HUES6 (cell line): Measurements from ENCODE around the gene SLC38A6.

Source experiments
- H3K27ac ChIP-seq: 2 replicates; pipeline ENCODE4 v1.7.0; 2013; ENCODE audit warnings: low read depth, mild to moderate bottlenecking, low read length, inconsistent platforms
- H3K27me3 ChIP-seq: 2 replicates; pipeline ENCODE4 v1.6.1; 2013; ENCODE audit warnings: low read length; ENCODE audit not compliant: control insufficient read depth, insufficient read depth
- H3K36me3 ChIP-seq: 2 replicates; pipeline ENCODE4 v1.6.1; 2013; ENCODE audit warnings: low read length; ENCODE audit not compliant: control insufficient read depth, insufficient read depth
- H3K4me1 ChIP-seq: 2 replicates; pipeline ENCODE4 v1.6.1; 2013; ENCODE audit warnings: low read length; ENCODE audit not compliant: control insufficient read depth, insufficient read depth
- H3K4me3 ChIP-seq: 2 replicates; pipeline ENCODE4 v1.5.1; 2013; ENCODE audit warnings: low read depth, low read length
- H3K9ac ChIP-seq: one replicate; pipeline ENCODE4 v1.6.1; 2013; ENCODE audit warnings: mild to moderate bottlenecking, low read length
- H3K9me3 ChIP-seq: 2 replicates; pipeline ENCODE4 v1.6.1; 2013; ENCODE audit warnings: low read depth, low read length; ENCODE audit not compliant: control insufficient read depth, insufficient read depth

SLC38A6 gene

DNA sequence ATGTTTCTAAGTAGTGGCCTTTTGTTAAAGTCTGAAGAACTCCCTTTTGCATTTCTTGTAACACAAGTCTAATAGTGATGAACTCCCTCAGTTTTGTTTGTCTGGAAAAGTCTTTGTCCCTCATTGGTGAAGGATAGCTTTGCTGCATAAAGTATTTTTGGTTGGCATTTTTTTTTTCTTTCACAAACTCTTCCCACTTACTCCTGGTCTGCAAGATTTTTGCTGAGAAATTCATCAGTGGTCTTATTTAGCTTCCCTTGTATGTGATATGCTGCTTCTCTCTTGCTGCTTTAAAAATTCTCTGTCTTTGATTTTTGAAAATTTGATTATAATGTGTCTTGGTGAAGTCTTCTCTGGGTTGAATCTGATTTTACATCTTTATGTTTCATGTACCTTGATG is 22.9 kb upstream of the SLC38A6 start:
- Histone ChIP-seq H3K27me3 (no peaks in the 10 kb centered on the region), H3K9ac (no peak overlapping the region), H3K36me3 (no peaks in the 10 kb centered on the region), H3K27ac (no peak overlapping the region), H3K4me1 (no peaks in the 10 kb centered on the region), H3K4me3 (no peak overlapping the region), H3K9me3 (peaks cover 32% of the 10 kb centered on the region)

DNA sequence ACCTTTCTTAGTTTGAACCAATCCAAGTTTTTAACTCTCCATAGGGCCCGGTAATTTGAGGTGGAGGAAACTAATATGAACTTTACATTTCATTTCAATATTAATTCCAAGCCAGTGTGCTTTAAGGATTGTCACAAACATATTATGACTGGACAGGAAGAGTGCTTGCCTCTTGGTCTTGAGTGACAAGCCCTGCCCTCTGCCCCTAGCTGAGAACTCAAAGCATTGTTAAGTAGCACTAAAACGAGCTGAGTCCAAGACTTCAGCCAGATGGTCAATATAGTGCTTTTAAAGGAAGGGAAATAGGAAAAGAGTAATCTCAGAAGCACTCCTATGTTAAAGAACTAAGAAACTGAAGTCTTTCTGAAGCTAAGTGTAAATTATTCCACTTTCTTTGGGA is 17.3 kb upstream of the SLC38A6 start:
- Histone ChIP-seq H3K27me3 (no peaks in the 10 kb centered on the region), H3K4me3 (no peak overlapping the region), H3K36me3 (no peaks in the 10 kb centered on the region), H3K4me1 (no peaks in the 10 kb centered on the region; the same call in 1 of the 2 replicates), H3K27ac (no peak overlapping the region), H3K9me3 (peaks cover 4% of the 10 kb centered on the region; the same call in 1 of the 2 replicates), H3K9ac (no peak overlapping the region)

DNA sequence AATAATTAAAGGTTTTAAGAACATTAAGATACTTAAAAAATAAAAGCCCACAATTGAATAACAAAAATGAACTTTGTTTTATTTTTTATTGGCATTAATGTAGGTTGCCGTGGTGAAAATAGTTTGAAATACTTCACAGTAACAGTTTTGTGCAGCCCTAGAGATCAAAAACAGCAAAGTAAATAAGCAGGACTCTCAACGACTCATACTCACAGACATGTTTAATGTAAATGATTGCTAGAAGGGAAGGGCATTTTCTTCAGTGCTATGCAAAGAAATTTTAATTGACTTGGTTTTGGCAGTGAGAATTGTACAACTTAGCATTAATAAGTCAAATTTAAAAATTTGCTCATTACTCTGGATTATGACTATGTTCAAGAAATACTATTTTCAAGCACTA is 16.1 kb upstream of the SLC38A6 start:
- Histone ChIP-seq H3K9me3 (no peaks in the 10 kb centered on the region), H3K4me1 (no peaks in the 10 kb centered on the region; the same call in 1 of the 2 replicates), H3K4me3 (no peak overlapping the region), H3K27me3 (no peaks in the 10 kb centered on the region), H3K27ac (no peak overlapping the region), H3K9ac (no peak overlapping the region), H3K36me3 (no peaks in the 10 kb centered on the region)

DNA sequence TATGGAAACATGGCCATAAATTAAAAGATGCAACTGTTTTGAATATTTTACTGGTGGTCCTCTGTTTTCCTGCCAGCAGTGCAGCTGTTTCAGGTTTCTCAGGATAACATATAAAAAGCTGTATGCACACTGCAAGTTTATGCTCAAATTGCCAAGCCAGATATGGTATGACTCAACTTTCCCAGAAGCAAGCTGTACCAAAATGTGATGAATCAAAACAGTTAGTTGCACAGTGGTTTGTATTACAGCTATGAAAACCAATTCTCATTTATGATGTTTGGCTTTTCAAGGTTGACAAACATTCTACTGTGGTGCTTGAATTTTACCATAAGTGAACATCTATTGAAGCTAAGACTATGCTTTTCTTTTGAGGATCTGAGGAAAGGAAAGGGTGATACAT is 15.6 kb upstream of the SLC38A6 start:
- H3K4me1 ChIP-seq: no peaks in the 10 kb centered on the region; the same call in 1 of the 2 replicates

DNA sequence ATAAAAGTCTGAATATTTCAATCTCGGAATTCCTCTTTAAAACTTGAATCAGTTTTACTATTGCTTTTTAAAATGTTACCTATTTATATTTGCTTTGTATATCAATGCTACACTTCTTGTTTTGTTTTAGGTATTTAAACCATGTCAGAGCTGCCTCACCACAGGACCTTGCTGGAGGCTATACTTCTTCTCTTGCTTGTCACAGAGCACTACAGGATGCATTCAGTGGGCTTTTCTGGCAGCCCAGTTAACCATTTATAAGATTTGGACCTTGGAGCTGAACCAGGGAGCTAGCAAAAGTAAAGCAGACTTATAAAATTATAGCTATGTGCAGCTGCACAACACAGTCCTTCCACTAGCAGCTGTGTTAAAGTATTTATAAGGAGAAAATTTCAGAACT is 12.9 kb upstream of the SLC38A6 start:
- no peak overlapping the region for H3K27ac ChIP-seq
- H3K4me3 ChIP-seq: no peak overlapping the region
- peaks cover 2% of the 10 kb centered on the region; the same call in 1 of the 2 replicates for H3K36me3 ChIP-seq
- H3K27me3 ChIP-seq: no peaks in the 10 kb centered on the region
- no peaks in the 10 kb centered on the region; the same call in 1 of the 2 replicates for H3K4me1 ChIP-seq
- H3K9ac ChIP-seq: no peak overlapping the region
- H3K9me3 ChIP-seq: no peaks in the 10 kb centered on the region

More for the DNA sequence above, 15.6 kb upstream of the SLC38A6 start:
- Histone ChIP-seq H3K27me3 (no peaks in the 10 kb centered on the region), H3K9me3 (no peaks in the 10 kb centered on the region), H3K27ac (no peak overlapping the region), H3K4me3 (no peak overlapping the region), H3K9ac (no peak overlapping the region), H3K36me3 (no peaks in the 10 kb centered on the region)

DNA sequence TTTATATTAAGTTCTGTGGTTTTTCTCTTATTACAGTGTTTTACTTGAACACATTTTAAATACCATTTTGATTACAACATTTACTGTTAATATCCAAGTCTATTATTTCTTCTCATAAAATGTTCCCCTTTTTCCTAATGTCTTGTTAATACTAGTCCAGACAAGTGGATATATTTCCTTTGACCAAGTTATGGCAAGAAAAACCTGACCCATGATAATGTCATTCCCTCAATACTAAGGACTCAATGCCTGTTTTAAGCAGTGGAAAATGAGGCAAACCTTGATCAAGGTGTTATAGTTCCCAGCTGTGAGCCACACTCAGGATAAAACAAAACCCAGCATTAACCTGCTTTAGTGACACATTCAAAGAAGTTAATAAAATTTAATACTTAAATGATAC is 12.4 kb upstream of the SLC38A6 start:
- H3K27ac ChIP-seq: no peak overlapping the region
- peaks cover 7% of the 10 kb centered on the region; the same call in 1 of the 2 replicates for H3K36me3 ChIP-seq
- no peak overlapping the region for H3K9ac ChIP-seq
- H3K27me3 ChIP-seq: no peaks in the 10 kb centered on the region
- no peaks in the 10 kb centered on the region; the same call in 1 of the 2 replicates for H3K4me1 ChIP-seq
- H3K4me3 ChIP-seq: no peak overlapping the region
- no peaks in the 10 kb centered on the region for H3K9me3 ChIP-seq

DNA sequence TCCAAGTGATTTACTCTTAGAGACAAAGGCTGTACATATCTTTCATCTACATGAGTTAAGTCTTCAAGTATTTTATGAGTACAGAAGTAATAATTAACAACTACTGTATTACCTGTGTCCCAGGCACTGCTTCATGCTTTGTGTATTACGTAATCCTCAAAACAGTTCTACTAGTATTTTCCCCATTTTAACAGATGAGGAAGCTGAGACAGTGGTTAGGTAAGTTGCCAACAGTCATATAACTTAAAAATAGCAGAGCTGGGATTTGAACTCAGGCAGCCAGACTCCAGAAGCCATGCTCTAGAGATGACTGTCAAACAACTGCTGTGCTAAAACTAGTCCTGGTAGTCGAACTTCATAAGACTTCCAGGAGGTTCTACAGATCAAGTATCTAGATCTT is 10.9 kb upstream of the SLC38A6 start:
- no peaks in the 10 kb centered on the region for H3K27me3 ChIP-seq
- no peak overlapping the region for H3K9ac ChIP-seq
- H3K27ac ChIP-seq: no peak overlapping the region
- no peaks in the 10 kb centered on the region for H3K9me3 ChIP-seq
- H3K36me3 ChIP-seq: peaks cover 19% of the 10 kb centered on the region
- H3K4me1 ChIP-seq: no peaks in the 10 kb centered on the region
- H3K4me3 ChIP-seq: no peak overlapping the region

DNA sequence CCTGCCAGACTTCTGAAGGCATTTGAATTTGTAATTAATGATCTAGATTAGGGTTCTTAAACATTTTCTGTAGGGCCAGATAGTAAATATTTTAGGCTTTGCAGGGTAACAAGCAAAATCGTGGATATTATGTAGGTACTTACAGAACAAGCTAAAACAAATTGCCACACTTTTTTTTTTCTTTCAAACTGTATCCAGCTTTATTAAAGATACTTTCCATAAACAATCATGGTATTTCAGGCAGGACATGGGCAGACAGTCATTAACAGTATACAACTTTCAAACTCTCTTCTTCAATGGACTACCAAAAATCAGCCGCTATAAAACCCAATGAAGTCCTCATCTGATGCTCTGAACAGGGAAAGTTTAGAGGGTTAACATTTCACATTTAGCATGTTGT is 9.8 kb upstream of the SLC38A6 start:
- Histone ChIP-seq H3K9ac (no peak overlapping the region), H3K9me3 (no peaks in the 10 kb centered on the region), H3K4me1 (no peaks in the 10 kb centered on the region), H3K4me3 (no peak overlapping the region), H3K27me3 (no peaks in the 10 kb centered on the region), H3K27ac (no peak overlapping the region), H3K36me3 (peaks cover 26% of the 10 kb centered on the region)

DNA sequence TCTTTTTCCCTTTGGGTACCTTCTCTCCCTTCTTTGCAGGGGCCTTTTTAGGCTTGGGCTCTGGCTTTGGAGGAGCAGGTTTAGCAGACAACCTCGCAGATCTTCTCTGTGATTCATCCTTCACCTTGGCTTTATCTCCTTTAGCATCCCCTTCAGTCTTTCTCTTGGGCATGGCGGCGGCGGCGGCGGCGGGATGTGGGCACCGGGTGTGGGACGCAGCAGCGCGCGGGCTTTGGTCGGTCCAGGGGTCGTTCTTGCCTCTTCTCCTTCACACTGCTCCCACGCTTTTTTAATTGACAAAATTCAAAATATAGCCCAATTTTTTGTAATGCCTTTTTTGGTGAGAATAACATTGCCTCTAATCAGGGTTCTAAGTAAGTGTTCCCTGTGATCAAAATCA is 8.8 kb upstream of the SLC38A6 start:
- H3K27me3 ChIP-seq: no peaks in the 10 kb centered on the region
- H3K9ac ChIP-seq: no peak overlapping the region
- no peaks in the 10 kb centered on the region for H3K9me3 ChIP-seq
- H3K4me3 ChIP-seq: no peak overlapping the region
- no peak overlapping the region for H3K27ac ChIP-seq
- H3K4me1 ChIP-seq: no peaks in the 10 kb centered on the region
- H3K36me3 ChIP-seq: peaks cover 33% of the 10 kb centered on the region

DNA sequence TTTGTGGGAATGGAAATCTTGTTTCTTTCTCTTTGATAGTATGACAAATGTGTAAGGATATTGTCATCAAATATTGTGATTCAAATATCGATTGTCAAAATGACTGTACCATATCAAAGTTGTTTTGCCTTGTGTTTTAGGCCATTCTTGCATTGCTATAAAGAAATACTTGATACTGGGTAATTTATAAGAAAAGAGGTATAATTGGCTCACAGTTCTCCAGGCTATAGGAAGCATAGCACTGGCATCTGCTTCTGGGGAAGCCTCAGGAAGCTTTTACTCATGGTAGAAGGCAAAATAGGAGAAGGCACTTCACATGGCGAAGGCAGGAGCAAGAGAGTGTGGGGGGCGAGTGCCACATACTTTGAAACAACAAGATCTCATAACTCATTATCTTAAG is 8.0 kb upstream of the SLC38A6 start:
- Histone ChIP-seq H3K9ac (no peak overlapping the region), H3K4me3 (no peak overlapping the region), H3K27me3 (no peaks in the 10 kb centered on the region), H3K9me3 (no peaks in the 10 kb centered on the region), H3K36me3 (peaks cover 36% of the 10 kb centered on the region), H3K4me1 (no peaks in the 10 kb centered on the region), H3K27ac (no peak overlapping the region)

DNA sequence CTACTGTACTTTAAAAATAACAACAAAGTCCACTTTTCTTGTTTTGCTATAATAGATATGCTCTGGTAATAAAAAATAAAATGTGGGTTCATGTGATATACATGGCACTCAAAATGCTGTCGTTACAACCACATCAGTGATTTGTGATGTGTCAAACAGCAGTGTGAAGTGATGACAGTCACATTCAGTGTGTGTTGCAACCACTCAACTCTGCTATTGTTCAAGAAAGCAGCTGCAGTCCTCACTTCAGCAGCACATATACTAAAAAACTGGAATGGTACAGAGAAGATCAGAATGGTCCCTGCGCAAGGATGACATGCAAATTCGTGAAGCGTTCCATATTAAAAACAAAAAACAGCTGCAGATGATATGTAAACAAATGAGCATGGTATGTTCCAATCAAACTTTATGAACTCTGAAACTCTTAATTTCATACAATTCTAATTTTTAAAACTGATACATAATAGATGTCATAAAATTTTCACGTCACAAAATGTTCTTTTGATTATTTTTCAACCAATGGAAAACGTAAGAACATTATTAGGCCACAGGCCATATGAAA is 6.9 kb upstream of the SLC38A6 start:
- H3K9me3 ChIP-seq: no peaks in the 10 kb centered on the region
- no peak overlapping the region for H3K9ac ChIP-seq
- H3K4me3 ChIP-seq: no peak overlapping the region
- H3K36me3 ChIP-seq: peaks cover 42% of the 10 kb centered on the region
- no peaks in the 10 kb centered on the region for H3K4me1 ChIP-seq
- H3K27me3 ChIP-seq: no peaks in the 10 kb centered on the region
- H3K27ac ChIP-seq: no peak overlapping the region
